Keratinocyte (primary cell): ENCODE data around the gene LMAN2L.

Source experiments
- CTCF ChIP-seq, 3 experiments: IDR thresholded peaks in 1 of 3; conservative IDR thresholded peaks in 1 of 3; optimal IDR thresholded peaks in 1 of 3; 2 replicates in 2 of 3; 3 replicates in 1 of 3; pipeline versions ENCODE3 to v1.5.1; 2011; ENCODE audit warnings: low read length in 3 of 3, mild to moderate bottlenecking in 3 of 3, moderate library complexity in 2 of 3, control low read depth in 1 of 3, inconsistent platforms in 1 of 3; ENCODE audit not compliant: insufficient read depth in 2 of 3; ENCODE audit errors: extremely low read depth in 1 of 3
- EZH2 ChIP-seq: IDR thresholded peaks from one replicate; pipeline ENCODE4 v1.6.1; 2012; ENCODE audit warnings: inconsistent platforms, mild to moderate bottlenecking, low read length, moderate library complexity

DNA sequence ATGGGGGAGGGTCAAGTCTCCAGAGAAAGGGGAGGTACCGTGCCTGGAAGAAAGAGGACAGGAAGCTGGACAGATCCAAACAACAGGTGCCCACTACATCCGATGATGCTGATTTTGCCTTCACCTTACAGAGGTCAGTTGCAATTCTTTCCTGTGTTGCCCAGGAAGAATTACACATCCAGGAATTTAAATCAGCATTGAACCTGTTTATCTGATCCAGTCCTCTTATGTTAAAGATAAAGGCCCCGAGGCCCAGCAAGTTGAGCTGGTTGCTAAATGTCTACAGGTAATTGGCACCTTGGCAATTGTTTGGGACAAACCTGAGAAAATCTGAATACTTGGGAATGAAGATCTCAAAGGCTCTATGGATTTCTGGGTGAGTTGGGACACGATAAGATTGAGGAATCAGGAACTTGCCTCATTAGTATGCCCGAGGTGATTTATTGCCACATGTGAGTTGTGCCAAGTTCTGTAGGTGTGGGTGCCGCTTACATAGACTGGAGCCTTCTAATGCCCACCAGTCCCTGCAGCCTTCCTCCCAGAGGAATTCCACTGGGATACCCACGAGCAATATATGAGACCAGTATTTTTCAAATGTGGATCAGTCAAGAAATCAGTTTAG lies 13.9 kb upstream of the LMAN2L start:
- TF ChIP-seq EZH2 (no peak), CTCF (optimal IDR thresholded peaks at IDR 0.05 in 1 of 3, IDR thresholded peaks at IDR 0.05 in 1 of 3, conservative IDR thresholded peaks at IDR 0.05 in 1 of 3; ENCODE audit: extremely low read depth in 1 of 3, insufficient read depth in 2 of 3, low read length in 3 of 3) (no peak)
